HCT116 (cell line): Measurements from ENCODE around the gene TENM3. TPM values are rescaled to one million over a fixed set of nuclear protein-coding genes. Genes with fewer than 3 reads are reported as not detected.

Experiments
- ATAC-seq: fragments of 200-7000 bp; cut with Tn5 transposase; 2 replicates; pipeline ENCODE4 v1.9.1; 2020; ENCODE audit warnings: mild to moderate bottlenecking, moderate library complexity
- BruUV-seq: library from RNA; stranded (reverse); fragments of 400-500 nt; replicated peaks from 2 replicates; lab custom pipeline; 2021; lab: Mats Ljungman, UMichigan
- CTCF ChIA-PET: fragments of 300-600 bp; sonication (Branson Sonifier 250); formaldehyde crosslinking; loops from one replicate; lab custom pipeline; 2021; ENCODE audit warnings: antibody characterized with exemption; lab: Charles Lee
- POLR2A ChIA-PET: fragments of 300-600, 350-600 bp; sonication (Branson Sonifier 250); formaldehyde crosslinking; loops from one replicate; lab custom pipeline; 2021; ENCODE audit warnings: antibody characterized with exemption; lab: Charles Lee
- RAD21 ChIA-PET, 2 experiments: fragments of 300-600 bp; sonication (Branson Sonifier 250); formaldehyde crosslinking; loops; one replicate each; lab custom pipeline; 2023; ENCODE audit warnings: low total read pairs in 2 of 2; ENCODE audit not compliant: uncharacterized antibody in 2 of 2, unreplicated experiment in 2 of 2, low non-redundant PET in 1 of 2; lab: Charles Lee
- DNase-seq: peaks from one replicate; pipeline ENCODE4 v3.0.0-alpha.2; 2010; ENCODE audit warnings: low read depth, low spot score
- H2AFZ ChIP-seq: fragments of 200-600 bp; shearing (Covaris generic), sonication (generic); 2 replicates; pipeline ENCODE4 v1.6.1; 2017; ENCODE audit warnings: low read depth, mixed run types, mixed read lengths, antibody characterized with exemption, low read length; ENCODE audit not compliant: poor library complexity, severe bottlenecking
- H3K27ac ChIP-seq: 2 replicates; pipeline ENCODE4 v1.5.1; 2012; ENCODE audit warnings: low read depth, low read length
- H3K27me3 ChIP-seq: fragments of 200-600 bp; sonication (generic); 2 replicates; pipeline ENCODE4 v1.6.1; 2016; ENCODE audit warnings: mixed run types, low read length, mixed read lengths; ENCODE audit not compliant: insufficient read depth
- H3K36me3 ChIP-seq, 2 experiments: fragments of 200-500 bp in 1 of 2; fragments of 200-600 bp in 1 of 2; sonication (Bioruptor generic) in 1 of 2; sonication (generic) in 1 of 2; 2 replicates each; pipeline versions ENCODE4 v1.5.1 to v1.6.1; 2014 to 2016; ENCODE audit warnings: low read length in 2 of 2, inconsistent platforms in 1 of 2, mixed read lengths in 1 of 2, mixed run types in 1 of 2; ENCODE audit not compliant: insufficient read depth in 2 of 2, control insufficient read depth in 1 of 2
- H3K4me1 ChIP-seq, 2 experiments: fragments of 200-600 bp in 1 of 2; sonication (generic) in 1 of 2; 2 replicates each; pipeline versions ENCODE4 v1.5.1 to v1.6.1; 2012 to 2017; ENCODE audit warnings: low read length in 2 of 2, inconsistent platforms in 1 of 2, mild to moderate bottlenecking in 1 of 2, mixed read lengths in 1 of 2, mixed run types in 1 of 2, moderate library complexity in 1 of 2; ENCODE audit not compliant: insufficient read depth in 2 of 2, control insufficient read depth in 1 of 2
- H3K4me2 ChIP-seq: fragments of 200-600 bp; sonication (generic); 2 replicates; pipeline ENCODE4 v1.6.1; 2017; ENCODE audit warnings: mixed run types, low read length, mixed read lengths
- H3K4me3 ChIP-seq, 2 experiments: fragments of 200-600 bp in 1 of 2; sonication (generic) in 1 of 2; replicated peaks in 1 of 2; 2 replicates each; pipeline ENCODE4 v1.5.1; 2011 to 2016; ENCODE audit warnings: low read length in 2 of 2, control low read depth in 1 of 2, low read depth in 1 of 2, mild to moderate bottlenecking in 1 of 2, mixed read lengths in 1 of 2, mixed run types in 1 of 2
- H3K79me2 ChIP-seq: fragments of 200-600 bp; sonication (generic); 2 replicates; pipeline ENCODE4 v1.6.1; 2017; ENCODE audit warnings: mild to moderate bottlenecking, mixed run types, low read length, moderate library complexity, mixed read lengths; ENCODE audit not compliant: insufficient read depth
- H3K9ac ChIP-seq: fragments of 200-600 bp; sonication (generic); 2 replicates; pipeline ENCODE4 v1.6.1; 2016; ENCODE audit warnings: low read length, mixed read lengths
- H3K9me2 ChIP-seq: fragments of 200-600 bp; sonication (generic), shearing (Covaris generic); 2 replicates; pipeline ENCODE4 v1.6.1; 2017; ENCODE audit warnings: mixed run types, mild to moderate bottlenecking, moderate library complexity; ENCODE audit not compliant: insufficient read depth
- H3K9me3 ChIP-seq, 2 experiments: fragments of 200-500 bp in 1 of 2; fragments of 200-600 bp in 1 of 2; sonication (Bioruptor generic) in 1 of 2; sonication (generic) in 1 of 2; 2 replicates each; pipeline ENCODE4 v1.6.1; 2014 to 2017; ENCODE audit warnings: low read length in 2 of 2, mixed read lengths in 2 of 2, inconsistent platforms in 1 of 2, low read depth in 1 of 2, mild to moderate bottlenecking in 1 of 2, mixed run types in 1 of 2, moderate library complexity in 1 of 2; ENCODE audit not compliant: control insufficient read depth in 1 of 2, insufficient read depth in 1 of 2
- H4K20me1 ChIP-seq: fragments of 200-600 bp; sonication (generic), shearing (Covaris generic); 2 replicates; pipeline ENCODE4 v1.6.1; 2017; ENCODE audit warnings: mixed run types, mild to moderate bottlenecking, moderate library complexity; ENCODE audit not compliant: insufficient read depth
- CBX3 ChIP-seq: IDR thresholded peaks from 2 replicates; pipeline ENCODE4 v1.6.1; 2012; ENCODE audit warnings: low read depth
- CEBPB ChIP-seq: IDR thresholded peaks from 2 replicates; pipeline ENCODE4 v1.6.1; 2012; ENCODE audit warnings: low read depth
- EGR1 ChIP-seq: IDR thresholded peaks from 2 replicates; pipeline ENCODE4 v1.6.1; 2012; ENCODE audit warnings: low read depth
- ELF1 ChIP-seq: IDR thresholded peaks from 2 replicates; pipeline ENCODE4 v1.6.1; 2012; ENCODE audit warnings: low read depth, borderline replicate concordance
- EZH2 ChIP-seq: fragments of 200-600 bp; sonication (generic); IDR thresholded peaks from 2 replicates; pipeline ENCODE4 v1.6.1; 2017; ENCODE audit warnings: antibody characterized with exemption, mixed run types
- EZH2phosphoT487 ChIP-seq: fragments of 200-600 bp; IDR thresholded peaks from 2 replicates; pipeline ENCODE4 v1.6.1; 2018; ENCODE audit warnings: antibody characterized with exemption, borderline replicate concordance
- FOSL1 ChIP-seq: IDR thresholded peaks from 2 replicates; pipeline ENCODE4 v1.6.1; 2012; ENCODE audit warnings: low read depth
- JUND ChIP-seq: IDR thresholded peaks from 2 replicates; pipeline ENCODE4 v1.6.1; 2012
- POLR2A ChIP-seq: IDR thresholded peaks from 2 replicates; pipeline ENCODE4 v1.7.0; 2011; ENCODE audit warnings: borderline replicate concordance; ENCODE audit not compliant: insufficient read depth, insufficient read length; ENCODE audit errors: extremely low read depth
- RAD21 ChIP-seq: IDR thresholded peaks from 2 replicates; pipeline ENCODE4 v1.6.1; 2012; ENCODE audit warnings: low read depth, mild to moderate bottlenecking
- SIN3A ChIP-seq: IDR thresholded peaks from 2 replicates; pipeline ENCODE4 v1.6.1; 2012; ENCODE audit warnings: low read depth
- SP1 ChIP-seq: IDR thresholded peaks from 2 replicates; pipeline ENCODE4 v1.6.1; 2012; ENCODE audit warnings: low read depth
- ZNF274 ChIP-seq: fragments of 200-500 bp; sonication (Bioruptor generic); IDR thresholded peaks from 2 replicates; pipeline ENCODE4 v1.6.1; 2014; ENCODE audit warnings: mild to moderate bottlenecking, low read depth, low read length, inconsistent platforms
- intact Hi-C: fragments of 100-400 bp; cut with micrococcal nuclease; formaldehyde crosslinking; loops from 2 replicates; pipeline ENCODE4 v1.10.0; 2022
- total RNA-seq: library from RNA; stranded (reverse); gene quantifications from one replicate; pipeline ENCODE4 v1.2.1, GENCODE V29; 2021; ENCODE audit not compliant: unreplicated experiment
- TF ChIP-seq, protein P1 (sequence below): IDR thresholded peaks from 2 replicates; pipeline ENCODE4 v1.6.1; 2012
- TF ChIP-seq, protein P2 (sequence below): IDR thresholded peaks from 2 replicates; pipeline ENCODE4 v1.6.1; 2012; ENCODE audit warnings: low read depth
- TF ChIP-seq, protein P3 (sequence below): IDR thresholded peaks from 2 replicates; pipeline ENCODE4 v1.6.1; 2011; ENCODE audit warnings: mild to moderate bottlenecking, low read length, moderate library complexity; ENCODE audit not compliant: insufficient replicate concordance; ENCODE audit errors: extremely low read depth
- TF ChIP-seq, protein P4 (sequence below), 3 experiments: fragments of 200-600 bp in 1 of 3; sonication (generic) in 1 of 3; IDR thresholded peaks in 2 of 3; conservative IDR thresholded peaks in 1 of 3; 2 replicates each; pipeline ENCODE4 v1.5.1; 2012 to 2017; ENCODE audit warnings: low read depth in 2 of 3, low read length in 2 of 3, antibody characterized with exemption in 1 of 3, borderline replicate concordance in 1 of 3, control low read depth in 1 of 3, mild to moderate bottlenecking in 1 of 3, mixed read lengths in 1 of 3, mixed run types in 1 of 3, moderate library complexity in 1 of 3; ENCODE audit not compliant: insufficient read depth in 1 of 3

TENM3 gene
- total RNA-seq, 1 experiment from 2014 or later, result 0.54 TPM

DNA sequence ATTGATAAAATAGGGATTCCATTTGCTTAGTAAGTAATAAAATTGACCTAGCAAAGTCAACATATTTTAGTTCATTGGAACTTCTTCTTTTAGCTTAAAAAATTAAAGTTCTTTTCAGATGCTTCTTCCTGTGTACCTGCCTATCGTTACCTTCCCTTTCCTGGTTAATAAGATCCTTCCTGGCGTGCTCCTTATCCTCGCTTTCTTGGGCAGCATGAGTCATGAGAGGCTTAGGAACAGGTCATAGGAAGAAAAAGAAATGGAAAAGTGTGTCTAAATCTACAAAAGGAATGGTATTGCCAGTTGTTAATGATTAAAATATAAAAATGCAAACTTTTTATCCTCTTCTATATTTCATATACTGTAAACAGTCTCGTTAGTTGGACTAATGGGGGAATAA, 503.7 kb downstream of the TENM3 start (continued):
- TF ChIP-seq CBX3 (no peak), EZH2 (no peak), JUND (no peak), SIN3A (no peak)
- TF ChIP-seq, protein P1, sequence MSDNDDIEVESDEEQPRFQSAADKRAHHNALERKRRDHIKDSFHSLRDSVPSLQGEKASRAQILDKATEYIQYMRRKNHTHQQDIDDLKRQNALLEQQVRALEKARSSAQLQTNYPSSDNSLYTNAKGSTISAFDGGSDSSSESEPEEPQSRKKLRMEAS, result no peak
- TF ChIP-seq, all 23 proteins: peak for 0

DNA sequence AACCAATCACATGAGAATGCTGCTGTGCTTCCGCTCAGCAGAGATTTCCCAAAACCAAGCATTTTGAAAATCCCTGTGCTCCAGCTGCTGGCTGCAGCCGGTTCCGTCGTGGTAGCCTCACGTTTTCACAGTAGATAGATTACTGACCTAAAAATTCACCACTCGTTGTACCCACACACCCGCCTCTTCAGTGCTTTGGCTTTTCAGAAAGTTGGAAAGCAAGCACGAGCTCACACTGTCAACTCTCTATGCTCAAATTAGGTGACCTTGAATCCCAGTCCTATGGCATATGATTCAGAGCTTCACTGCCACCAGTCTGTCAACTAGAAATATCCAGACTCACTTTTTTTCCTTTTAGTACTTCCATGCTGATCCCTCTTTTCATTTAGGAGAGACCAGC, 505.1 kb downstream of the TENM3 start:
- BruUV-seq, result no TSS peak
- H3K9me3 ChIP-seq, result no peaks in the 10 kb centered on the region
- TF ChIP-seq FOSL1 (no peak), JUND (no peak), ZNF274 (no peak), EGR1 (no peak), POLR2A (no peak), EZH2 (no peak), ELF1 (no peak), EZH2phosphoT487 (no peak), SIN3A (no peak), RAD21 (no peak), SP1 (no peak), CEBPB (no peak)
- TF ChIP-seq, protein P2, sequence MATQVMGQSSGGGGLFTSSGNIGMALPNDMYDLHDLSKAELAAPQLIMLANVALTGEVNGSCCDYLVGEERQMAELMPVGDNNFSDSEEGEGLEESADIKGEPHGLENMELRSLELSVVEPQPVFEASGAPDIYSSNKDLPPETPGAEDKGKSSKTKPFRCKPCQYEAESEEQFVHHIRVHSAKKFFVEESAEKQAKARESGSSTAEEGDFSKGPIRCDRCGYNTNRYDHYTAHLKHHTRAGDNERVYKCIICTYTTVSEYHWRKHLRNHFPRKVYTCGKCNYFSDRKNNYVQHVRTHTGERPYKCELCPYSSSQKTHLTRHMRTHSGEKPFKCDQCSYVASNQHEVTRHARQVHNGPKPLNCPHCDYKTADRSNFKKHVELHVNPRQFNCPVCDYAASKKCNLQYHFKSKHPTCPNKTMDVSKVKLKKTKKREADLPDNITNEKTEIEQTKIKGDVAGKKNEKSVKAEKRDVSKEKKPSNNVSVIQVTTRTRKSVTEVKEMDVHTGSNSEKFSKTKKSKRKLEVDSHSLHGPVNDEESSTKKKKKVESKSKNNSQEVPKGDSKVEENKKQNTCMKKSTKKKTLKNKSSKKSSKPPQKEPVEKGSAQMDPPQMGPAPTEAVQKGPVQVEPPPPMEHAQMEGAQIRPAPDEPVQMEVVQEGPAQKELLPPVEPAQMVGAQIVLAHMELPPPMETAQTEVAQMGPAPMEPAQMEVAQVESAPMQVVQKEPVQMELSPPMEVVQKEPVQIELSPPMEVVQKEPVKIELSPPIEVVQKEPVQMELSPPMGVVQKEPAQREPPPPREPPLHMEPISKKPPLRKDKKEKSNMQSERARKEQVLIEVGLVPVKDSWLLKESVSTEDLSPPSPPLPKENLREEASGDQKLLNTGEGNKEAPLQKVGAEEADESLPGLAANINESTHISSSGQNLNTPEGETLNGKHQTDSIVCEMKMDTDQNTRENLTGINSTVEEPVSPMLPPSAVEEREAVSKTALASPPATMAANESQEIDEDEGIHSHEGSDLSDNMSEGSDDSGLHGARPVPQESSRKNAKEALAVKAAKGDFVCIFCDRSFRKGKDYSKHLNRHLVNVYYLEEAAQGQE, result no peak
- TF ChIP-seq, protein P3, sequence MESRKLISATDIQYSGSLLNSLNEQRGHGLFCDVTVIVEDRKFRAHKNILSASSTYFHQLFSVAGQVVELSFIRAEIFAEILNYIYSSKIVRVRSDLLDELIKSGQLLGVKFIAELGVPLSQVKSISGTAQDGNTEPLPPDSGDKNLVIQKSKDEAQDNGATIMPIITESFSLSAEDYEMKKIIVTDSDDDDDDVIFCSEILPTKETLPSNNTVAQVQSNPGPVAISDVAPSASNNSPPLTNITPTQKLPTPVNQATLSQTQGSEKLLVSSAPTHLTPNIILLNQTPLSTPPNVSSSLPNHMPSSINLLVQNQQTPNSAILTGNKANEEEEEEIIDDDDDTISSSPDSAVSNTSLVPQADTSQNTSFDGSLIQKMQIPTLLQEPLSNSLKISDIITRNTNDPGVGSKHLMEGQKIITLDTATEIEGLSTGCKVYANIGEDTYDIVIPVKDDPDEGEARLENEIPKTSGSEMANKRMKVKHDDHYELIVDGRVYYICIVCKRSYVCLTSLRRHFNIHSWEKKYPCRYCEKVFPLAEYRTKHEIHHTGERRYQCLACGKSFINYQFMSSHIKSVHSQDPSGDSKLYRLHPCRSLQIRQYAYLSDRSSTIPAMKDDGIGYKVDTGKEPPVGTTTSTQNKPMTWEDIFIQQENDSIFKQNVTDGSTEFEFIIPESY, result no peak
- TF ChIP-seq, protein P4, sequence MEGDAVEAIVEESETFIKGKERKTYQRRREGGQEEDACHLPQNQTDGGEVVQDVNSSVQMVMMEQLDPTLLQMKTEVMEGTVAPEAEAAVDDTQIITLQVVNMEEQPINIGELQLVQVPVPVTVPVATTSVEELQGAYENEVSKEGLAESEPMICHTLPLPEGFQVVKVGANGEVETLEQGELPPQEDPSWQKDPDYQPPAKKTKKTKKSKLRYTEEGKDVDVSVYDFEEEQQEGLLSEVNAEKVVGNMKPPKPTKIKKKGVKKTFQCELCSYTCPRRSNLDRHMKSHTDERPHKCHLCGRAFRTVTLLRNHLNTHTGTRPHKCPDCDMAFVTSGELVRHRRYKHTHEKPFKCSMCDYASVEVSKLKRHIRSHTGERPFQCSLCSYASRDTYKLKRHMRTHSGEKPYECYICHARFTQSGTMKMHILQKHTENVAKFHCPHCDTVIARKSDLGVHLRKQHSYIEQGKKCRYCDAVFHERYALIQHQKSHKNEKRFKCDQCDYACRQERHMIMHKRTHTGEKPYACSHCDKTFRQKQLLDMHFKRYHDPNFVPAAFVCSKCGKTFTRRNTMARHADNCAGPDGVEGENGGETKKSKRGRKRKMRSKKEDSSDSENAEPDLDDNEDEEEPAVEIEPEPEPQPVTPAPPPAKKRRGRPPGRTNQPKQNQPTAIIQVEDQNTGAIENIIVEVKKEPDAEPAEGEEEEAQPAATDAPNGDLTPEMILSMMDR (IDR thresholded peaks at IDR 0.05 in 2 of 3, conservative IDR thresholded peaks at IDR 0.05 in 1 of 3; ENCODE audit: borderline replicate concordance in 1 of 3, insufficient read depth in 1 of 3, low read depth in 2 of 3, low read length in 2 of 3), result no peak
- TF ChIP-seq, protein P1, result no peak
- no peak overlapping the region for H3K4me3 ChIP-seq
- H2AFZ ChIP-seq, result no peak overlapping the region
- no peaks in the 10 kb centered on the region for H3K79me2 ChIP-seq
- H3K27me3 ChIP-seq, result peaks cover 14% of the 10 kb centered on the region
- CTCF ChIA-PET, result no interaction called here
- ATAC-seq, result no peak
- no peak for DNase-seq
- no peaks in the 10 kb centered on the region for H4K20me1 ChIP-seq
- no peaks in the 10 kb centered on the region for H3K4me1 ChIP-seq
- RAD21 ChIA-PET, result no interaction called here
- H3K36me3 ChIP-seq, result no peaks in the 10 kb centered on the region
- intact Hi-C loops, result no loop called here
- no peak overlapping the region for H3K4me2 ChIP-seq
- no peaks in the 10 kb centered on the region for H3K9me2 ChIP-seq
- no peak overlapping the region for H3K27ac ChIP-seq
- POLR2A ChIA-PET, result no interaction called here
- no peak overlapping the region for H3K9ac ChIP-seq
